Measurements from ENCODE around the gene BDKRB2.

- TF ChIP-seq POLR2A (IDR thresholded peaks at IDR 0.05; ENCODE audit: low read depth, low read length) (no peak), POLR2AphosphoS5 (IDR thresholded peaks at IDR 0.05; ENCODE audit: low read depth, low read length) (no peak)
Measured at GRCh38 chr14:96273629-96274028, 69.0 kb downstream of the BDKRB2 start.
